HS-27A (cell line): ENCODE results near the gene PIAS3.

Source experiments
- DNase-seq: peaks from one replicate; pipeline ENCODE4 v3.0.0-alpha.2; 2012; ENCODE audit warnings: low read depth, missing footprints

Gene PIAS3

GRCh38 chr1:145858901-145859490, at the start of gene PIAS3:
Gene PIAS3, minus strand, starts transcription at chr1:145859081. Its CDS starts 91 bp downstream, at chr1:145858990.
- peak; percentile 69 for DNase-seq

- DNase-seq = no peak
These were observed 49.8 kb upstream of the PIAS3 start for GRCh38 chr1:145908653-145909052.

- no peak for DNase-seq
These were observed 48.3 kb upstream of the PIAS3 start for GRCh38 chr1:145906954-145907753.

- no peak for DNase-seq
These were observed 42.6 kb upstream of the PIAS3 start for GRCh38 chr1:145901312-145902021.

GRCh38 chr1:145898756-145899155, 39.9 kb upstream of the PIAS3 start:
- DNase-seq = no peak

- no peak for DNase-seq
These were observed 39.1 kb upstream of the PIAS3 start for GRCh38 chr1:145897969-145898368.

- no peak for DNase-seq
These were observed 36.6 kb upstream of the PIAS3 start for GRCh38 chr1:145895471-145895870.

GRCh38 chr1:145893306-145894055, 34.6 kb upstream of the PIAS3 start:
- DNase-seq = no peak

- DNase-seq = no peak
These were observed 33.7 kb upstream of the PIAS3 start for GRCh38 chr1:145892486-145893087.

GRCh38 chr1:145891587-145892485, 33.0 kb upstream of the PIAS3 start:
- DNase-seq = peak; percentile 96

GRCh38 chr1:145891143-145891542, 32.3 kb upstream of the PIAS3 start:
- no peak for DNase-seq

GRCh38 chr1:145889722-145890121, 30.8 kb upstream of the PIAS3 start:
- DNase-seq = no peak

GRCh38 chr1:145887631-145888030, 28.8 kb upstream of the PIAS3 start:
- DNase-seq = no peak

- no peak for DNase-seq
These were observed 27.9 kb upstream of the PIAS3 start for GRCh38 chr1:145886816-145887215.

- DNase-seq = no peak
These were observed 27.5 kb upstream of the PIAS3 start for GRCh38 chr1:145886390-145886789.

GRCh38 chr1:145885738-145886287, 26.9 kb upstream of the PIAS3 start, which contains the start of gene ANKRD35:
Gene ANKRD35, minus strand, starts transcription at chr1:145885866. Its CDS starts 108 bp downstream, at chr1:145885758.
- DNase-seq = no peak

GRCh38 chr1:145884675-145885074, 25.8 kb upstream of the PIAS3 start:
- no peak for DNase-seq

GRCh38 chr1:145879775-145880174, 20.9 kb upstream of the PIAS3 start:
- no peak for DNase-seq

- no peak for DNase-seq
These were observed 19.8 kb upstream of the PIAS3 start for GRCh38 chr1:145878724-145879123.

GRCh38 chr1:145877923-145878486, 19.1 kb upstream of the PIAS3 start:
- no peak for DNase-seq
